MCF 10A (cell line): ENCODE results near the gene DACH1. TPM values are rescaled to one million over a fixed set of nuclear protein-coding genes. Genes with fewer than 3 reads are reported as not detected.

Experiments used
- BruUV-seq: library from RNA; stranded (reverse); fragments of 400-500 nt; replicated peaks from 2 replicates; lab custom pipeline; 2021; lab: Mats Ljungman, UMichigan
- CTCF ChIA-PET: fragments of 300-600 bp; sonication (Branson Sonifier 250); formaldehyde crosslinking; extraction: SDS; loops from one replicate; lab custom pipeline; 2021; ENCODE audit warnings: antibody characterized with exemption, inconsistent platforms; lab: Yijun Ruan, JAX
- POLR2A ChIA-PET: fragments of 300-600, 350-650 bp; sonication (Branson Sonifier 250); formaldehyde crosslinking; extraction: SDS; loops from one replicate; lab custom pipeline; 2020; ENCODE audit warnings: antibody characterized with exemption, inconsistent platforms; lab: Yijun Ruan, JAX
- DNase-seq: peaks from one replicate; pipeline ENCODE4 v3.0.0-alpha.2; 2018; ENCODE audit not compliant: unreplicated experiment
- H3K27ac Mint-ChIP-seq: one replicate; pipeline ENCODE4 v1.8.0; 2022; ENCODE audit warnings: mild to moderate bottlenecking, low read depth, mixed read lengths; ENCODE audit not compliant: unreplicated experiment
- H3K27me3 Mint-ChIP-seq: one replicate; pipeline ENCODE4 v1.8.0; 2022; ENCODE audit warnings: mixed read lengths; ENCODE audit not compliant: insufficient read depth, unreplicated experiment
- H3K36me3 Mint-ChIP-seq: one replicate; pipeline ENCODE4 v1.8.0; 2022; ENCODE audit warnings: mild to moderate bottlenecking, moderate library complexity, mixed read lengths; ENCODE audit not compliant: insufficient read depth, unreplicated experiment
- H3K4me1 Mint-ChIP-seq: one replicate; pipeline ENCODE4 v1.8.0; 2022; ENCODE audit warnings: mixed read lengths; ENCODE audit not compliant: insufficient read depth, unreplicated experiment
- H3K4me3 Mint-ChIP-seq: one replicate; pipeline ENCODE4 v1.8.0; 2022; ENCODE audit warnings: mild to moderate bottlenecking, moderate library complexity, mixed read lengths; ENCODE audit not compliant: unreplicated experiment
- H3K9me3 Mint-ChIP-seq: one replicate; pipeline ENCODE4 v1.8.0; 2022; ENCODE audit warnings: mixed read lengths; ENCODE audit not compliant: unreplicated experiment
- intact Hi-C: fragments of 100-400 bp; cut with micrococcal nuclease; formaldehyde crosslinking; loops from 2 replicates; pipeline ENCODE4 v1.14.1; 2022
- total RNA-seq: library from RNA; stranded (reverse); gene quantifications from 2 replicates; pipeline ENCODE4 v1.2.3, GENCODE V29; 2022
- TF ChIP-seq, protein P1 (sequence below): fragments of 200-600 bp; IDR thresholded peaks from one replicate; pipeline ENCODE4 v1.8.0; 2022; ENCODE audit warnings: antibody characterized with exemption, mild to moderate bottlenecking; ENCODE audit not compliant: unreplicated experiment

DACH1 gene
- total RNA-seq, 1 experiment from 2014 or later: not detected

DNA sequence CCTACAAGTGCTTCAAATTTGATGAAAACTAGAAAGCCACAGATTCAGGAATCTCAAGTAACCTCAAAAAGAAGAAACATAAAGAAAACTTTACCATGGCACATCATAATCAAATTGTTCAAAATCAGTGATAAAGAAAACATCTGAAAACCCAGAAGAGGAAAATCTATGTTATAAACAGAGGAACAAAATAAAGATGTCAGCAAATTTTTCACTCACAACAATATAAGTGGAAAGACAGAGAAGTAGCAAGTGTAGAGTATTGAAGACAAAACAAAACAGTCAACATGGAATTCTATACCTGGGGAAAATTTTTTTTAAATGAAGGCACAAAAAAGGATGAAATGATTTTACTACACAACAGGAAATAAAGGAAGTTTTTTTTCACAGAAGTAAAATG lies 470.9 kb downstream of the DACH1 start:
- BruUV-seq: no TSS peak

DNA sequence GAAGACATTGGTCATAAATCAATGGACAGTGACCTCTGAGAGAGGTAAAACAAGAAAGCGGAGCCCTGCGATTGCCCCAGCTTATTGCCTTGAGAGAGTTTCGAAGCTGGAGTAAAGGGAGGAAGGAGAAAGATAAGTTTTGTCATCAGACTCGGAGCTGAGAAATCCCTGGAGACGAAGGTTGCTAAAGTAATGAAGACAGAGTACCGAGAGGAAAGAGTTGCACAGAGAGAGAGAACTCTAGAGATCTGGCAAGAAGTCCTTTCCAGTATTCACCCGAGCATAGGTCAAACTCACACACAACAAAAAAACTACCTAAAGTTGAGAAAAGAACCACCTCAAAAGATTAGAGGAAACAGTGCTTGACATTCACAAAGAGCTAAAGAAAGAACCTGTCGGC lies 472.0 kb downstream of the DACH1 start:
- no TSS peak for BruUV-seq
- no peak overlapping the region for H3K27ac Mint-ChIP-seq
- no peak for DNase-seq
- H3K4me3 Mint-ChIP-seq: no peak overlapping the region
- no peaks in the 10 kb centered on the region for H3K9me3 Mint-ChIP-seq
- no peaks in the 10 kb centered on the region for H3K36me3 Mint-ChIP-seq
- intact Hi-C loops: no loop called here
- POLR2A ChIA-PET: no interaction called here
- peaks cover 51% of the 10 kb centered on the region for H3K27me3 Mint-ChIP-seq
- CTCF ChIA-PET: interaction anchor here (0.6 kb wide), 1 partner anchor 46 kb away, joined by 3 read pairs; no protein-coding TSS in a partner anchor
- H3K4me1 Mint-ChIP-seq: no peaks in the 10 kb centered on the region
- TF ChIP-seq, protein P1, sequence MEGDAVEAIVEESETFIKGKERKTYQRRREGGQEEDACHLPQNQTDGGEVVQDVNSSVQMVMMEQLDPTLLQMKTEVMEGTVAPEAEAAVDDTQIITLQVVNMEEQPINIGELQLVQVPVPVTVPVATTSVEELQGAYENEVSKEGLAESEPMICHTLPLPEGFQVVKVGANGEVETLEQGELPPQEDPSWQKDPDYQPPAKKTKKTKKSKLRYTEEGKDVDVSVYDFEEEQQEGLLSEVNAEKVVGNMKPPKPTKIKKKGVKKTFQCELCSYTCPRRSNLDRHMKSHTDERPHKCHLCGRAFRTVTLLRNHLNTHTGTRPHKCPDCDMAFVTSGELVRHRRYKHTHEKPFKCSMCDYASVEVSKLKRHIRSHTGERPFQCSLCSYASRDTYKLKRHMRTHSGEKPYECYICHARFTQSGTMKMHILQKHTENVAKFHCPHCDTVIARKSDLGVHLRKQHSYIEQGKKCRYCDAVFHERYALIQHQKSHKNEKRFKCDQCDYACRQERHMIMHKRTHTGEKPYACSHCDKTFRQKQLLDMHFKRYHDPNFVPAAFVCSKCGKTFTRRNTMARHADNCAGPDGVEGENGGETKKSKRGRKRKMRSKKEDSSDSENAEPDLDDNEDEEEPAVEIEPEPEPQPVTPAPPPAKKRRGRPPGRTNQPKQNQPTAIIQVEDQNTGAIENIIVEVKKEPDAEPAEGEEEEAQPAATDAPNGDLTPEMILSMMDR: no peak

More for the DNA sequence above, 470.9 kb downstream of the DACH1 start:
- H3K4me3 Mint-ChIP-seq: no peak overlapping the region
- no peak for DNase-seq
- intact Hi-C loops: no loop called here
- CTCF ChIA-PET: no interaction called here
- H3K36me3 Mint-ChIP-seq: no peaks in the 10 kb centered on the region
- H3K4me1 Mint-ChIP-seq: no peaks in the 10 kb centered on the region
- TF ChIP-seq, protein P1: no peak
- peaks cover 62% of the 10 kb centered on the region for H3K27me3 Mint-ChIP-seq
- no peaks in the 10 kb centered on the region for H3K9me3 Mint-ChIP-seq
- H3K27ac Mint-ChIP-seq: no peak overlapping the region
- POLR2A ChIA-PET: no interaction called here

DNA sequence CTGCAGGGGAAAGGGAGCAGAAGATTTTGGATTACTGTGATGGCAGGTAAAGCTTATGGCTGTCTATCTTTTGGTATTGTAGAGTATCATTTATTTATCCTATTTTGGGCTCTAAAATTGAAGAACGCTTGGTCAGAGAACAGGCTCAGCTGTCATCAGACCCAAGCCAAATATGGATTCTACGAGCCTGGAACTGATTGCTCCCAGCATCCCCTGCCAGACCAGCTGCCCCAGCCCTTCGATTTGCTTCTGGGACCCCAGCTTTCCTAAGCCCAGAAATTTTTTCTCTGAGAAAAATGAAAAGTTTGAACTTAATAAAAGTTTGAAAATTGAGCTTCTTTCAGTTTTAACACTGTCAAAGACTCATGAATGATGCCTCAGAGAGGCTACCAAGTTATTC lies 472.8 kb downstream of the DACH1 start:
- intact Hi-C loops: no loop called here
- TF ChIP-seq, protein P1: no peak
- no peak for DNase-seq
- no peaks in the 10 kb centered on the region for H3K4me1 Mint-ChIP-seq
- CTCF ChIA-PET: no interaction called here
- H3K4me3 Mint-ChIP-seq: no peak overlapping the region
- H3K27ac Mint-ChIP-seq: no peak overlapping the region
- no peaks in the 10 kb centered on the region for H3K9me3 Mint-ChIP-seq
- H3K36me3 Mint-ChIP-seq: no peaks in the 10 kb centered on the region
- POLR2A ChIA-PET: interaction anchor here (0.5 kb wide), 1 partner anchor 1332 kb away, joined by 5 read pairs; no protein-coding TSS in a partner anchor
- H3K27me3 Mint-ChIP-seq: peaks cover 42% of the 10 kb centered on the region
- BruUV-seq: no TSS peak
